ENCODE measurements around the gene ZSCAN2. TPM values are rescaled to one million over a fixed set of nuclear protein-coding genes. Genes with fewer than 3 reads are reported as not detected.

Gene ZSCAN2
- total and polyA plus RNA-seq, 10 of the 15 experiments (the other 5 are each of a cell fraction or from before 2014, with no cell fraction given), result 2.7 to 13.2 (median 8.6) TPM

GRCh38 chr15:84633311-84634227 lies 32.8 kb downstream of the ZSCAN2 start (continued):
- TF ChIP-seq E2F8 (IDR thresholded peaks at IDR 0.05; ENCODE audit: low read depth, partially characterized antibody) (no peak), YY1 (IDR thresholded peaks at IDR 0.05; ENCODE audit: low read depth, low read length) (no peak), ZNF24 (IDR thresholded peaks at IDR 0.05) (no peak), ZZZ3 (IDR thresholded peaks at IDR 0.05; ENCODE audit: control insufficient read depth, insufficient read length, low read depth) (no peak), NFXL1 (IDR thresholded peaks at IDR 0.05; ENCODE audit: borderline replicate concordance) (0 out of 2 replicates have a peak, but pooled peaks have one; percentile 38), ZNF274 (IDR thresholded peaks at IDR 0.05; ENCODE audit: insufficient read depth, insufficient read length) (no peak), HDAC6 (IDR thresholded peaks at IDR 0.05; ENCODE audit: unreplicated experiment) (peak; percentile 69), NR2C1 (IDR thresholded peaks at IDR 0.05) (no peak), NFYA (IDR thresholded peaks at IDR 0.05; ENCODE audit: borderline replicate concordance, low read depth, low read length) (no peak), HDGF (IDR thresholded peaks at IDR 0.05) (no peak), CEBPB (IDR thresholded peaks at IDR 0.05; ENCODE audit: borderline replicate concordance in 1 of 2, low read depth in 2 of 2, low read length in 2 of 2) (no peak), CBX3 (IDR thresholded peaks at IDR 0.05; ENCODE audit: borderline replicate concordance, low read depth) (no peak), STAT3 (IDR thresholded peaks at IDR 0.05; ENCODE audit: low read depth, low read length) (no peak), NR2F1 (conservative IDR thresholded peaks at IDR 0.05) (0 out of 2 replicates have a peak, but pooled peaks have one; percentile 30), SUPT20H (IDR thresholded peaks at IDR 0.05; ENCODE audit: borderline replicate concordance, control insufficient read depth, low read depth, low read length) (no peak), IKZF2 (IDR thresholded peaks at IDR 0.05) (no peak), BHLHE40 (IDR thresholded peaks at IDR 0.05; ENCODE audit: borderline replicate concordance in 1 of 2, low read depth in 2 of 2, low read length in 1 of 2) (peak in 1 of 2 experiments; percentile 45; a peak in 1 of 4 replicates), ZNF687 (IDR thresholded peaks at IDR 0.05) (peak; percentile 24; the same call in 1 of the 2 replicates), EED (IDR thresholded peaks at IDR 0.05; ENCODE audit: low read depth) (0 out of 2 replicates have a peak, but pooled peaks have one; percentile 30), LARP7 (IDR thresholded peaks at IDR 0.05) (peak; percentile 88)

All from GM12878 (cell line).